Type B pancreatic cell (in vitro differentiated cells): ENCODE measurements around the gene C1QB. TPM values are rescaled to one million over a fixed set of nuclear protein-coding genes. Genes with fewer than 3 reads are reported as not detected.
"Not testable (repeated sequence)": the region's sequence is repeated elsewhere in the genome, so short reads cannot be mapped to it uniquely, and the experiment has no call there.

Experiments used
- DNase-seq: peaks from one replicate; pipeline ENCODE4 v3.0.0; 2021; ENCODE audit warnings: mixed read lengths; ENCODE audit not compliant: unreplicated experiment; ENCODE audit errors: extremely low spot score
- H3K27ac Mint-ChIP-seq: 2 replicates; pipeline ENCODE4 v1.8.0; 2021; ENCODE audit warnings: mild to moderate bottlenecking, mixed read lengths
- H3K27me3 Mint-ChIP-seq: 2 replicates; pipeline ENCODE4 v1.8.0; 2021; ENCODE audit warnings: mixed read lengths
- H3K36me3 Mint-ChIP-seq: 2 replicates; pipeline ENCODE4 v1.8.0; 2021; ENCODE audit warnings: mixed read lengths
- H3K4me1 Mint-ChIP-seq: one replicate; pipeline ENCODE4 v1.8.0; 2021; ENCODE audit warnings: mixed read lengths; ENCODE audit not compliant: unreplicated experiment
- H3K4me3 Mint-ChIP-seq: 2 replicates; pipeline ENCODE4 v1.8.0; 2021; ENCODE audit warnings: mild to moderate bottlenecking, mixed read lengths
- H3K9me3 Mint-ChIP-seq: 2 replicates; pipeline ENCODE4 v1.8.0; 2021; ENCODE audit warnings: mixed read lengths
- total RNA-seq: library from RNA; stranded (reverse); gene quantifications from 2 replicates; pipeline ENCODE4 v1.2.1, GENCODE V29; 2021; ENCODE audit warnings: low replicate concordance
- TF ChIP-seq, protein P1 (sequence below): fragments of 200-600 bp; sonication (generic); conservative IDR thresholded peaks from 2 replicates; pipeline ENCODE4 v1.5.0; 2021; ENCODE audit warnings: antibody characterized with exemption, mild to moderate bottlenecking

C1QB gene
- total RNA-seq, 1 donor from 2014 or later = not detected

DNA sequence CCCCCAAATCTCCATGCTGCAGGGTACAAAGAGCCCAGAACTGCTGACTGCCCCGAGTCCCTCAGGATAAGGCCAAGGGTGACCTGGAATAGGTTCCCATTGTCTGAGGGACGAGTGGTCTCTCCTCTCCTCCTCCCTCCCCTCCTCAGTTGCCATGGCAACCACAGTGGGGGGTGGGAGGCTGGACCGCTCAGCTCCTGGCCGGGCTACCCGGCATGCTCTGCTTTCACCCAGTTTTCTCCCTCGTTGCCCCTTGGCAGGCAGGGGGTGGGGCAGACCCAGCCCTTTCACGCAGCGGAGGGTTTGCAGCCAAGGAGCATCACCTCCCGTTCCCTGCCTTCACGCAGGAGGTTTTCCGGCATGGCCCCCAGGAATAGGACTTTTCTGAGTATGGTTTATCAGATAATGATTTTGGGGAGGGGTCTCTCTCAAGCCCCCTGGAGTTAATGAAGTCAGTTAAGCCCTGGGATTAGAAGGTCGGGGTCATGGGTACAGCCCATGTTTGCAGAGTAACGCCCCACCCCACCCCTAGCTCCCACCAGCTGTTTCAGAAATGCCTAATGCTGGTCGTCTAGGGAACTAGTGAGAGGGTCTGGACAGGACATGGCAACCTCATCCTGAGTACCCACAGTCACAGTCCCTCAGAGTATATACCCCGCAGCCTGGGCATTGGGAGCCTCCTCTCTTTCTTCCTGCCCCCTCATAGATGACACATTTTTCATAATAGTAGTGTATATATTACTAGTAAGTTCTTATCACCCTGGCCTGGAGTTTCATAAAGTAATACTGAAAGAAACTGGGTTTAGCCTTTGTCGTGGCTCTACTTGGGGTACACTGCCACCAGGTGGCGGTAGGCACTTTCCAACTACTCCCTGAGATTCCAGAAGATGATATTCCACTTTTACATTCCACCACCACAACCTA is 20.7 kb downstream of the C1QB start:
- H3K4me3 Mint-ChIP-seq = peak overlapping the region; percentile 42
- TF ChIP-seq, protein P1, sequence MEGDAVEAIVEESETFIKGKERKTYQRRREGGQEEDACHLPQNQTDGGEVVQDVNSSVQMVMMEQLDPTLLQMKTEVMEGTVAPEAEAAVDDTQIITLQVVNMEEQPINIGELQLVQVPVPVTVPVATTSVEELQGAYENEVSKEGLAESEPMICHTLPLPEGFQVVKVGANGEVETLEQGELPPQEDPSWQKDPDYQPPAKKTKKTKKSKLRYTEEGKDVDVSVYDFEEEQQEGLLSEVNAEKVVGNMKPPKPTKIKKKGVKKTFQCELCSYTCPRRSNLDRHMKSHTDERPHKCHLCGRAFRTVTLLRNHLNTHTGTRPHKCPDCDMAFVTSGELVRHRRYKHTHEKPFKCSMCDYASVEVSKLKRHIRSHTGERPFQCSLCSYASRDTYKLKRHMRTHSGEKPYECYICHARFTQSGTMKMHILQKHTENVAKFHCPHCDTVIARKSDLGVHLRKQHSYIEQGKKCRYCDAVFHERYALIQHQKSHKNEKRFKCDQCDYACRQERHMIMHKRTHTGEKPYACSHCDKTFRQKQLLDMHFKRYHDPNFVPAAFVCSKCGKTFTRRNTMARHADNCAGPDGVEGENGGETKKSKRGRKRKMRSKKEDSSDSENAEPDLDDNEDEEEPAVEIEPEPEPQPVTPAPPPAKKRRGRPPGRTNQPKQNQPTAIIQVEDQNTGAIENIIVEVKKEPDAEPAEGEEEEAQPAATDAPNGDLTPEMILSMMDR = peak; percentile 92
- H3K9me3 Mint-ChIP-seq = no peaks in the 10 kb centered on the region
- no peaks in the 10 kb centered on the region for H3K36me3 Mint-ChIP-seq
- peaks cover 14% of the 10 kb centered on the region for H3K27me3 Mint-ChIP-seq
- no peak overlapping the region for H3K27ac Mint-ChIP-seq
- peaks cover 26% of the 10 kb centered on the region for H3K4me1 Mint-ChIP-seq
- DNase-seq = peak; percentile 81

GRCh38 chr1:22674410-22674749 is 21.3 kb downstream of the C1QB start:
- H3K27me3 Mint-ChIP-seq = peaks cover 14% of the 10 kb centered on the region
- TF ChIP-seq, protein P1 = peak; percentile 35
- no peak overlapping the region for H3K4me3 Mint-ChIP-seq
- no peaks in the 10 kb centered on the region for H3K36me3 Mint-ChIP-seq
- no peak overlapping the region for H3K27ac Mint-ChIP-seq
- peaks cover 26% of the 10 kb centered on the region for H3K4me1 Mint-ChIP-seq
- H3K9me3 Mint-ChIP-seq = no peaks in the 10 kb centered on the region
- DNase-seq = no peak

GRCh38 chr1:22676151-22676550 is 23.1 kb downstream of the C1QB start:
- H3K36me3 Mint-ChIP-seq, H3K9me3 Mint-ChIP-seq, H3K27ac Mint-ChIP-seq, H3K27me3 Mint-ChIP-seq, H3K4me3 Mint-ChIP-seq, DNase-seq: not testable (repeated sequence)
- peaks cover 20% of the 10 kb centered on the region for H3K4me1 Mint-ChIP-seq

DNA sequence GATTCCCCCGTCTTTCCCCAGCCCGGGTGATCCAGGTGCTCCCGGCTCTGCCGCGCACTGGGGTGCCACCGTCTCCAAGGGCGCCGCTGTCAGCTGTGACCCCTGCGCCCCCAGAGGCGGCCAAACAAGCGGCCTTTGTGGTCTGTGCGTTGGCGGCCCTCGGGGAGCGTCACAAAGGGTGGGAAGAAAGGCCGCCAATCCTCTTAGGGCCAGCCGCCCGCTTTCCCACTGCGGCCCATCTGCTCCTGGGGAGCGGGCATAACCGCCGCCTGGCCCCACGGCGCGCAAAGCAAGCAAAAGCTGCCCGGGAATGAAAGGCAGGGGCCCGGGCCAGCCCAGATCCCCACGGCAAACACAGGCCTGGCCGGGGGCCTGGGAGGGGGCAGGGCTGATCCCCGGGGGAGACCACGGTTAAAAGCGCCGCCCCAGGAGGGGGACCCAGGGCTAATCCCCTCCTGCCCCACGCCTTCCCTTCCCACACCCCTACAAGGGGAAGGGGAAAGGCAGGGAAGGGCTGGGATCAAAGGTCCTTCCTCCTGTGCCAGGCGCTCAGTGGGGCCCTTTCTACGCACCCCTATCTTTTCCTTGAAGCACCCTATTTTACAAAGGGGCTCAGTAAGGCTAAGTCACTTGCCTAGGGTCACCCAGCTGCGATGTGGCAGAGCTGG is 24.0 kb downstream of the C1QB start:
- H3K4me3 Mint-ChIP-seq = no peak overlapping the region
- TF ChIP-seq, protein P1 = no peak
- H3K27me3 Mint-ChIP-seq = peaks cover 10% of the 10 kb centered on the region
- H3K36me3 Mint-ChIP-seq = no peaks in the 10 kb centered on the region
- no peak overlapping the region for H3K27ac Mint-ChIP-seq
- H3K4me1 Mint-ChIP-seq = peaks cover 20% of the 10 kb centered on the region
- no peak for DNase-seq
- no peaks in the 10 kb centered on the region for H3K9me3 Mint-ChIP-seq

GRCh38 chr1:22677931-22678896 is 25.2 kb downstream of the C1QB start:
- TF ChIP-seq, protein P1 = no peak
- no peak overlapping the region for H3K4me3 Mint-ChIP-seq
- H3K9me3 Mint-ChIP-seq = no peaks in the 10 kb centered on the region
- no peaks in the 10 kb centered on the region for H3K36me3 Mint-ChIP-seq
- H3K4me1 Mint-ChIP-seq = peaks cover 16% of the 10 kb centered on the region
- no peak overlapping the region for H3K27ac Mint-ChIP-seq
- peaks cover 6% of the 10 kb centered on the region for H3K27me3 Mint-ChIP-seq
- DNase-seq = no peak
